KMS-11 (cell line): Measurements from ENCODE around the gene SSBP3.

Experiments
- H2AFZ ChIP-seq: fragments of 200-600 bp; sonication (generic); 2 replicates; pipeline ENCODE4 v1.6.1; 2016; ENCODE audit warnings: antibody characterized with exemption, mixed run types, low read depth
- H3K27ac ChIP-seq: fragments of 200-600 bp; sonication (generic); 2 replicates; pipeline ENCODE4 v1.6.1; 2016; ENCODE audit warnings: mild to moderate bottlenecking, mixed run types
- H3K27me3 ChIP-seq: fragments of 200-600 bp; sonication (generic); 2 replicates; pipeline ENCODE4 v1.6.1; 2017; ENCODE audit warnings: mild to moderate bottlenecking, low read depth, mixed run types, moderate library complexity; ENCODE audit not compliant: insufficient read depth
- H3K36me3 ChIP-seq: fragments of 200-600 bp; sonication (generic); 2 replicates; pipeline ENCODE4 v1.6.1; 2017; ENCODE audit warnings: mild to moderate bottlenecking, mixed run types; ENCODE audit not compliant: insufficient read depth
- H3K4me1 ChIP-seq: fragments of 200-600 bp; sonication (generic); 2 replicates; pipeline ENCODE4 v1.6.1; 2016; ENCODE audit warnings: mild to moderate bottlenecking, low read depth, mixed run types; ENCODE audit not compliant: poor library complexity, severe bottlenecking
- H3K4me2 ChIP-seq: fragments of 200-600 bp; sonication (generic); 2 replicates; pipeline ENCODE4 v1.7.0; 2016; ENCODE audit warnings: mild to moderate bottlenecking, mixed run types
- H3K4me3 ChIP-seq: fragments of 200-600 bp; sonication (generic); IDR thresholded peaks from 2 replicates; pipeline ENCODE4 v1.6.1; 2017; ENCODE audit warnings: low read depth, low read length, mixed read lengths; ENCODE audit not compliant: insufficient read depth
- H3K79me2 ChIP-seq: fragments of 200-600 bp; sonication (generic); 2 replicates; pipeline ENCODE4 v1.6.1; 2016; ENCODE audit warnings: low read depth, mixed run types; ENCODE audit not compliant: insufficient read depth
- H3K9ac ChIP-seq: fragments of 200-600 bp; sonication (generic); 2 replicates; pipeline ENCODE4 v1.6.1; 2016; ENCODE audit warnings: mild to moderate bottlenecking, mixed run types
- H4K20me1 ChIP-seq: fragments of 200-600 bp; sonication (generic); 2 replicates; pipeline ENCODE4 v1.6.1; 2016; ENCODE audit warnings: mild to moderate bottlenecking, mixed run types; ENCODE audit not compliant: insufficient read depth
- CTCF ChIP-seq: fragments of 200-600 bp; sonication (generic); conservative IDR thresholded peaks from 2 replicates; pipeline ENCODE4 v1.6.1; 2017; ENCODE audit warnings: low read depth, mild to moderate bottlenecking, antibody characterized with exemption, low read length, moderate library complexity, mixed read lengths

The SSBP3 gene

DNA sequence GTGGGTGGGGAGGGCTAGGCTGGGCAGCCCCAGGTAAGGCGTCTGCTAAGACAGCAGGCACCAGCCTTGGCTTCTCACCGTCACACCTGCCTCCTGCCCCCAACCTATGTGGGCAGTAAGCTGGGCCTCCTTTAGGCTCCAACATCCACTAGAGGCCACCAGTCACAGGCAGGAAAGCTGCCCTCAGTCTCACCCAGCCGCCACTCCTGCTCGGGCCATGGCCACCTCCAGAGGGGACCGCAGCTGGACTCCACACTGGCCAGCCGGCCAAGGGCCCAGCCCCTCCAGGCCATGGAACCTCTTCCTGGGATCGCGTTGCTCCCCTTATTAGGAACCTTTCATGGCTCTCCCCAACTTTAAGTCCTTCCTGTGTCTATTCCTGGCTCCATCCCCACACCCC is 131.7 kb downstream of the SSBP3 start:
- no peak overlapping the region for H2AFZ ChIP-seq
- no peaks in the 10 kb centered on the region for H4K20me1 ChIP-seq
- H3K4me3 ChIP-seq = no peak overlapping the region
- no peak for TF ChIP-seq CTCF
- no peaks in the 10 kb centered on the region for H3K36me3 ChIP-seq
- peaks cover 17% of the 10 kb centered on the region for H3K4me1 ChIP-seq
- no peak overlapping the region for H3K27ac ChIP-seq
- no peak overlapping the region for H3K9ac ChIP-seq
- H3K79me2 ChIP-seq = no peaks in the 10 kb centered on the region
- H3K4me2 ChIP-seq = no peak overlapping the region
- H3K27me3 ChIP-seq = no peaks in the 10 kb centered on the region

DNA sequence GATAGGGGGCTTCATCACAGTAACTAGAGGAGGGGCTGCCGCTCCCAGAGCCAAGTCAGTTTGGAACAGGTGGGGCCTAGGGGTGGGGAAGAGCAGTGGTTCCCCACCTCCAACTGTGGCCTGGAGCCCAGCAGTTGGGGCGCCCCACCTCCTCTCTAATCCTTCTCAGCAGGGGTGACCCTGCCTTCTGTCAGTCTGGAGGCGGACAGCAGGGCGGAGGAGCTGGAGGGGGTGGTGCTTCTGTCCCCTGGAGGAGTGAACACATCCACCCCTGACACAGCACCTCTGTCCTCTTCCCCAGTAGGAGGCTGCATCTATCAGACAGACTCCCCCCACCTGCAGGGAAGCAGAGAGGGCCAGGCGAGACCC is 132.4 kb downstream of the SSBP3 start:
- no peaks in the 10 kb centered on the region for H3K36me3 ChIP-seq
- H2AFZ ChIP-seq = no peak overlapping the region
- no peaks in the 10 kb centered on the region for H3K79me2 ChIP-seq
- peaks cover 17% of the 10 kb centered on the region for H3K4me1 ChIP-seq
- H3K27ac ChIP-seq = no peak overlapping the region
- H4K20me1 ChIP-seq = no peaks in the 10 kb centered on the region
- no peak overlapping the region for H3K9ac ChIP-seq
- no peaks in the 10 kb centered on the region for H3K27me3 ChIP-seq
- H3K4me2 ChIP-seq = no peak overlapping the region
- H3K4me3 ChIP-seq = no peak overlapping the region
- no peak for TF ChIP-seq CTCF

GRCh38 chr1:54273092-54273794 is 133.0 kb downstream of the SSBP3 start:
- Histone ChIP-seq H3K9ac (no peak overlapping the region), H2AFZ (no peak overlapping the region), H3K4me1 (peaks cover 15% of the 10 kb centered on the region), H3K27ac (no peak overlapping the region), H3K4me3 (no peak overlapping the region), H3K79me2 (no peaks in the 10 kb centered on the region), H3K4me2 (no peak overlapping the region), H3K27me3 (no peaks in the 10 kb centered on the region), H3K36me3 (no peaks in the 10 kb centered on the region), H4K20me1 (no peaks in the 10 kb centered on the region)
- TF ChIP-seq CTCF = no peak

- no peak overlapping the region for H3K27ac ChIP-seq
- H3K27me3 ChIP-seq = no peaks in the 10 kb centered on the region
- H4K20me1 ChIP-seq = no peaks in the 10 kb centered on the region
- H3K36me3 ChIP-seq = no peaks in the 10 kb centered on the region
- H3K9ac ChIP-seq = no peak overlapping the region
- H3K4me1 ChIP-seq = peaks cover 10% of the 10 kb centered on the region
- no peak for TF ChIP-seq CTCF
- H3K4me3 ChIP-seq = no peak overlapping the region
- H3K79me2 ChIP-seq = no peaks in the 10 kb centered on the region
- H3K4me2 ChIP-seq = no peak overlapping the region
- no peak overlapping the region for H2AFZ ChIP-seq
Observed at GRCh38 chr1:54272772-54273091, 133.5 kb downstream of the SSBP3 start.
